Gastrocnemius medialis (tissue), 4 donors: ENCODE measurements around the gene GRP.

Source experiments
- CTCF ChIP-seq, 5 experiments: fragments of 450-650 bp in 3 of 5; fragments of 200-600 bp in 2 of 5; sonication (generic) in 2 of 5; IDR thresholded peaks in 4 of 5; conservative IDR thresholded peaks in 1 of 5; 1 replicate in 4 of 5; 2 replicates in 1 of 5; pipeline ENCODE4 v1.5.1; 2016 to 2019; ENCODE audit warnings: antibody characterized with exemption in 5 of 5, mild to moderate bottlenecking in 3 of 5, moderate library complexity in 3 of 5
- POLR2A ChIP-seq, 2 donors: fragments of 450-650 bp; IDR thresholded peaks; one replicate each; pipeline ENCODE4 v1.6.1; 2017; ENCODE audit warnings: antibody characterized with exemption in 2 of 2, mild to moderate bottlenecking in 2 of 2, moderate library complexity in 2 of 2

GRCh38 chr18:59268127-59268720, 48.3 kb downstream of the GRP start:
- TF ChIP-seq CTCF (IDR thresholded peaks at IDR 0.05 in 4 of 5, conservative IDR thresholded peaks at IDR 0.05 in 1 of 5) (no peak), POLR2A (IDR thresholded peaks at IDR 0.05) (no peak)
